ENCODE results near the gene MTR. TPM values are rescaled to one million over a fixed set of nuclear protein-coding genes. Genes with fewer than 3 reads are reported as not detected.
"Not testable (repeated sequence)": the region's sequence is repeated elsewhere in the genome, so short reads cannot be mapped to it uniquely, and the experiment has no call there.

MTR gene
- total RNA-seq, 1 donor from 2014 or later = 64.0 TPM

GRCh38 chr1:236887081-236887480 lies 92.0 kb downstream of the MTR start:
- intact Hi-C loops (cut with DNase I) = no loop called here
- ATAC-seq (no peak), DNase-seq (ENCODE audit: low spot score) (no peak)

GRCh38 chr1:236888126-236888525 lies 93.0 kb downstream of the MTR start:
- intact Hi-C loops (cut with DNase I) = no loop called here
- no peak for ATAC-seq

GRCh38 chr1:236888903-236889302 lies 93.8 kb downstream of the MTR start:
- ATAC-seq (no peak), DNase-seq (ENCODE audit: low spot score) (no peak)
- intact Hi-C loops (cut with DNase I) = no loop called here

More at GRCh38 chr1:236888126-236888525, 93.0 kb downstream of the MTR start:
- no peak for DNase-seq (ENCODE audit: low spot score)

- DNase-seq (ENCODE audit: low spot score) (no peak), ATAC-seq (no peak)
- intact Hi-C loops (cut with DNase I) = no loop called here
Observed at GRCh38 chr1:236890152-236891056, 95.3 kb downstream of the MTR start.

GRCh38 chr1:236893626-236894545 lies 98.8 kb downstream of the MTR start:
- DNase-seq (ENCODE audit: low spot score) (no peak), ATAC-seq (no peak)
- intact Hi-C loops (cut with DNase I) = no loop called here

- ATAC-seq (no peak), DNase-seq (ENCODE audit: low spot score) (no peak)
- intact Hi-C loops (cut with DNase I) = no loop called here
Observed at GRCh38 chr1:236895665-236896387, 100.7 kb downstream of the MTR start.

- ATAC-seq (no peak), DNase-seq (ENCODE audit: low spot score) (no peak)
- intact Hi-C loops (cut with DNase I) = no loop called here
Observed at GRCh38 chr1:236896716-236897115, 101.6 kb downstream of the MTR start.

GRCh38 chr1:236904892-236905741 lies 110.0 kb downstream of the MTR start:
- ATAC-seq (no peak), DNase-seq (ENCODE audit: low spot score) (no peak)
- intact Hi-C loops (cut with DNase I) = loop anchor here (5.0 kb wide), 1 partner anchor 1553 kb away; no protein-coding TSS in a partner anchor

- ATAC-seq = no peak
- intact Hi-C loops (cut with DNase I) = loop anchor here (5.0 kb wide), 1 partner anchor 1555 kb away; no protein-coding TSS in a partner anchor
- DNase-seq (ENCODE audit: low spot score) = no peak
Observed at GRCh38 chr1:236907205-236907604, 112.1 kb downstream of the MTR start.

GRCh38 chr1:236908669-236909068 lies 113.6 kb downstream of the MTR start:
- no peak for ATAC-seq
- no peak for DNase-seq (ENCODE audit: low spot score)
- intact Hi-C loops (cut with DNase I) = loop anchor here (5.0 kb wide), 1 partner anchor 1556 kb away; no protein-coding TSS in a partner anchor

GRCh38 chr1:236911047-236911446 lies 116.0 kb downstream of the MTR start:
- DNase-seq (ENCODE audit: low spot score); ATAC-seq; intact Hi-C loops (cut with DNase I): not testable (repeated sequence)

GRCh38 chr1:236913371-236914037 lies 118.4 kb downstream of the MTR start:
- ATAC-seq = no peak

GRCh38 chr1:236914375-236914774 lies 119.3 kb downstream of the MTR start:
- intact Hi-C loops (cut with DNase I) = no loop called here
- no peak for DNase-seq (ENCODE audit: low spot score)
- ATAC-seq = no peak

More at GRCh38 chr1:236913371-236914037, 118.4 kb downstream of the MTR start:
- no peak for DNase-seq (ENCODE audit: low spot score)
- intact Hi-C loops (cut with DNase I) = no loop called here

GRCh38 chr1:236916131-236916800 lies 121.2 kb downstream of the MTR start:
- intact Hi-C loops (cut with DNase I) = no loop called here
- ATAC-seq (no peak), DNase-seq (ENCODE audit: low spot score) (no peak)

- intact Hi-C loops (cut with DNase I) = no loop called here
- ATAC-seq (no peak), DNase-seq (ENCODE audit: low spot score) (no peak)
Observed at GRCh38 chr1:236917448-236917847, 122.4 kb downstream of the MTR start.

GRCh38 chr1:236920286-236920894 lies 125.3 kb downstream of the MTR start:
- intact Hi-C loops (cut with DNase I) = no loop called here
- ATAC-seq (no peak), DNase-seq (ENCODE audit: low spot score) (no peak)

GRCh38 chr1:236921610-236922009 lies 126.5 kb downstream of the MTR start:
- DNase-seq (ENCODE audit: low spot score) = no peak
- no peak for ATAC-seq
- intact Hi-C loops (cut with DNase I) = no loop called here
